Activated B cell treated with CpG ODN at 0.5 μM for 24 hours (primary cell): ENCODE data around the gene CERS6. TPM values are rescaled to one million over a fixed set of nuclear protein-coding genes. Genes with fewer than 3 reads are reported as not detected.

ENCODE experiments used
- ATAC-seq: fragments of 200-7000 bp; cut with Tn5 transposase; one replicate; pipeline ENCODE4 v1.10.0; 2021; ENCODE audit warnings: low read depth, mild to moderate bottlenecking, moderate library complexity
- CTCF ChIA-PET: fragments of 350-600 bp; sonication (Branson Sonifier 250); formaldehyde crosslinking; loops from one replicate; lab custom pipeline; 2021; ENCODE audit warnings: antibody characterized with exemption; lab: Charles Lee
- POLR2A ChIA-PET: fragments of 350-600 bp; sonication (Branson Sonifier 250); formaldehyde crosslinking; loops from one replicate; lab custom pipeline; 2021; ENCODE audit warnings: antibody characterized with exemption; lab: Charles Lee
- DNase-seq: peaks from one replicate; pipeline ENCODE4 v3.0.0; 2022
- H3K27ac Mint-ChIP-seq: one replicate; pipeline ENCODE4 v1.8.0; 2020; ENCODE audit warnings: mixed read lengths
- H3K27me3 Mint-ChIP-seq: one replicate; pipeline ENCODE4 v1.8.0; 2021; ENCODE audit warnings: mixed read lengths
- H3K36me3 Mint-ChIP-seq: one replicate; pipeline ENCODE4 v1.8.0; 2021; ENCODE audit warnings: low read depth, mixed read lengths
- H3K4me1 Mint-ChIP-seq: one replicate; pipeline ENCODE4 v1.8.0; 2021; ENCODE audit warnings: mixed read lengths
- H3K4me3 Mint-ChIP-seq: one replicate; pipeline ENCODE4 v1.8.0; 2020; ENCODE audit warnings: mild to moderate bottlenecking, mixed read lengths
- H3K9me3 Mint-ChIP-seq: one replicate; pipeline ENCODE4 v1.8.0; 2020; ENCODE audit warnings: mixed read lengths
- intact Hi-C: fragments of 100-400 bp; cut with micrococcal nuclease; formaldehyde crosslinking; loops from one replicate; pipeline ENCODE4 v1.15.1; 2024
- total RNA-seq: library from RNA; stranded (reverse); gene quantifications from 2 replicates; pipeline ENCODE4 v1.2.3, GENCODE V29; 2022
- TF ChIP-seq, protein P1 (sequence below): fragments of 200-600 bp; IDR thresholded peaks from one replicate; pipeline ENCODE4 v1.8.0; 2022; ENCODE audit warnings: antibody characterized with exemption, mild to moderate bottlenecking

Gene CERS6
- total RNA-seq, 1 donor from 2014 or later, result 5.3 TPM

DNA sequence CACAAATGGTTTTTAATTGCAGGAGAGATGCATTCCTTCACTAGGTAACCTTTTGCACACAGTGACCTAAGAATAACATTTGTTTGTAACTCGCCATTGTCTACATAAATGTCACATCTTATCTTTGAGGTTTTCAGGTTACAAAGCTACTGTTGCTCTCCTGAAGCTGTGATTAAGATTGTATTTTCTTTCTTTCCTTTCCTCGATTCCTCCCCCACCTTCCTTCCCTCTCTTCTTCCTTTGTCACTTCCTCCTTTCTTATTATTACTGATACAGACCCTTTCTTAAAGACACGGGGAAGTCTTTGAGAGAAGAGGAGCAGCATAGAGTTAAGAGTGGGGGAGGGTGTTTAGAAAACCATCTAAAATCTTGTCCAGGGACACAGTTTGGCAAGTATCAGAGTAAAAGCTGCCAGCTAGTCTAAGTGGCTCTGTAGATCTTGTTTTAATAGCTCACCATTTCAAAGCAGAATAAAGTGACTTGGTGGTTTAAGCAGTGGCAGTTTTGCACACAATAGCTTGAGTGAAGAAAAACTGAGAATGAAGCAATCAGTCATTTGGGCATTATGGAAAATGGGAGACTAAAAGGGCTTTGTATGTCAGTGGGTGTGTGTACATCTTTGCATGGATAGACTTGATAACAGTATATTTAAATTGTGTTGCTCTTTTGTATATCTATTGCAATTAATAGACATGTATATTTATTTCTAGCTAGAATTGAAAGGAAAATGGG is 10.9 kb downstream of the CERS6 start:
- H3K4me3 Mint-ChIP-seq, result peak overlapping the region; percentile 42
- CTCF ChIA-PET, result no interaction called here
- no peak for ATAC-seq

DNA sequence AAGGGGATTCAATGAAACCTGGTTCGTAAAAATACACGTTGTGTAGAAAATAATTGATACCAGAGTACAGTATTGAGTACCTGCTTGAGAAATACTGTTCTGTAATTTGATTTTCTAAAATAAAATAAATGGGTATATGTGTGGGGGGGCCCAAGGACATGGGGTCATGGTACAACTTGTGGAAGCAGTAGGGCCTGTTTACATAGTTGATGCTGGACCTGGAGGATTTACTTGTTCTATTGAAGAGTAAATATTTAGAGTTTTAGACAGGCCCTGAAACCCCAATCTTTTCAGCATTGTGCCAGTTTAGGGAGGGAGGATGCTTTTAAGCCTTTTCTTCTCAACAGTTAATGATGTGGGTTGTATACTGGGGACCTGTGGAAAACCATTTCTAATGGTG is 11.7 kb downstream of the CERS6 start:
- Mint-ChIP-seq H3K4me1 (peaks cover 57% of the 10 kb centered on the region), H3K9me3 (no peaks in the 10 kb centered on the region), H3K36me3 (no peaks in the 10 kb centered on the region), H3K27ac (no peak overlapping the region), H3K27me3 (no peaks in the 10 kb centered on the region), H3K4me3 (no peak overlapping the region)
- intact Hi-C loops, result loop anchor here (5.0 kb wide), 1 partner anchor 65 kb away; no protein-coding TSS in a partner anchor
- POLR2A ChIA-PET, result interaction anchor here (1.3 kb wide), 2 partner anchors 12 kb away, joined by 4 to 5 read pairs; partner anchors contain the start of gene CERS6
- ATAC-seq, result no peak
- CTCF ChIA-PET, result interaction anchor here (1.2 kb wide), 1 partner anchor 25 kb away, joined by 3 read pairs; no protein-coding TSS in a partner anchor
- no peak for DNase-seq
- TF ChIP-seq, protein P1, sequence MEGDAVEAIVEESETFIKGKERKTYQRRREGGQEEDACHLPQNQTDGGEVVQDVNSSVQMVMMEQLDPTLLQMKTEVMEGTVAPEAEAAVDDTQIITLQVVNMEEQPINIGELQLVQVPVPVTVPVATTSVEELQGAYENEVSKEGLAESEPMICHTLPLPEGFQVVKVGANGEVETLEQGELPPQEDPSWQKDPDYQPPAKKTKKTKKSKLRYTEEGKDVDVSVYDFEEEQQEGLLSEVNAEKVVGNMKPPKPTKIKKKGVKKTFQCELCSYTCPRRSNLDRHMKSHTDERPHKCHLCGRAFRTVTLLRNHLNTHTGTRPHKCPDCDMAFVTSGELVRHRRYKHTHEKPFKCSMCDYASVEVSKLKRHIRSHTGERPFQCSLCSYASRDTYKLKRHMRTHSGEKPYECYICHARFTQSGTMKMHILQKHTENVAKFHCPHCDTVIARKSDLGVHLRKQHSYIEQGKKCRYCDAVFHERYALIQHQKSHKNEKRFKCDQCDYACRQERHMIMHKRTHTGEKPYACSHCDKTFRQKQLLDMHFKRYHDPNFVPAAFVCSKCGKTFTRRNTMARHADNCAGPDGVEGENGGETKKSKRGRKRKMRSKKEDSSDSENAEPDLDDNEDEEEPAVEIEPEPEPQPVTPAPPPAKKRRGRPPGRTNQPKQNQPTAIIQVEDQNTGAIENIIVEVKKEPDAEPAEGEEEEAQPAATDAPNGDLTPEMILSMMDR, result no peak

More for the DNA sequence above, 10.9 kb downstream of the CERS6 start:
- Mint-ChIP-seq H3K4me1 (peaks cover 57% of the 10 kb centered on the region), H3K27me3 (no peaks in the 10 kb centered on the region), H3K9me3 (no peaks in the 10 kb centered on the region), H3K36me3 (no peaks in the 10 kb centered on the region), H3K27ac (no peak overlapping the region)
- intact Hi-C loops, result loop anchor here (5.0 kb wide), 1 partner anchor 65 kb away; no protein-coding TSS in a partner anchor
- DNase-seq, result no peak
- POLR2A ChIA-PET, result interaction anchor here (1.3 kb wide), 1 partner anchor 11 kb away, joined by 5 read pairs; the partner anchor contains the start of gene CERS6
- TF ChIP-seq, protein P1, result no peak

DNA sequence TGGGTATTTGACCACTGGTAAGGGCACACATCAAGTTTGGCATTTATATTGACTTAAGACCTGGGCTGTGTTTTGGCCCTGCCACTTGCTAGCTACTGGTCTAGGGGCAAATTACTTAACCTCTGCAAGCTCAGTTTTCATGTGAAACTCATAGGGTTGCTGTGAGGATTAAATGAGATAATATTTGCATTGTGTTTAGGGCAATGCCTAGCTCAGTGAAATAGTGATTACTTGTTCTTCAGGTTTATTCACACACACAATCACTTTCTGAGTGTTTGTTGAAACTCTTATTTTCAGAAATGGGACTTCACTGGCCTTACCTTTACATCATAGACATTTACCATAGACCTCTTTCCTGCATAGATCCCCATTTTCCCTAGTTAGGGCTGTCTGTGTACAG is 12.3 kb downstream of the CERS6 start:
- DNase-seq (no peak), ATAC-seq (no peak)
- POLR2A ChIA-PET, result interaction anchor here (1.1 to 1.3 kb wide), 2 partner anchors 12 to 22 kb away, joined by 3 to 4 read pairs; partner anchors contain the start of gene CERS6
- TF ChIP-seq, protein P1, result no peak
- H3K4me3 Mint-ChIP-seq, result no peak overlapping the region
- intact Hi-C loops, result loop anchor here (5.0 kb wide), 1 partner anchor 64 kb away; no protein-coding TSS in a partner anchor
- H3K27me3 Mint-ChIP-seq, result no peaks in the 10 kb centered on the region
- no peaks in the 10 kb centered on the region for H3K9me3 Mint-ChIP-seq
- no peak overlapping the region for H3K27ac Mint-ChIP-seq
- H3K4me1 Mint-ChIP-seq, result peaks cover 57% of the 10 kb centered on the region
- no peaks in the 10 kb centered on the region for H3K36me3 Mint-ChIP-seq
- CTCF ChIA-PET, result interaction anchor here (1.2 kb wide), 1 partner anchor 26 kb away, joined by 3 read pairs; no protein-coding TSS in a partner anchor

DNA sequence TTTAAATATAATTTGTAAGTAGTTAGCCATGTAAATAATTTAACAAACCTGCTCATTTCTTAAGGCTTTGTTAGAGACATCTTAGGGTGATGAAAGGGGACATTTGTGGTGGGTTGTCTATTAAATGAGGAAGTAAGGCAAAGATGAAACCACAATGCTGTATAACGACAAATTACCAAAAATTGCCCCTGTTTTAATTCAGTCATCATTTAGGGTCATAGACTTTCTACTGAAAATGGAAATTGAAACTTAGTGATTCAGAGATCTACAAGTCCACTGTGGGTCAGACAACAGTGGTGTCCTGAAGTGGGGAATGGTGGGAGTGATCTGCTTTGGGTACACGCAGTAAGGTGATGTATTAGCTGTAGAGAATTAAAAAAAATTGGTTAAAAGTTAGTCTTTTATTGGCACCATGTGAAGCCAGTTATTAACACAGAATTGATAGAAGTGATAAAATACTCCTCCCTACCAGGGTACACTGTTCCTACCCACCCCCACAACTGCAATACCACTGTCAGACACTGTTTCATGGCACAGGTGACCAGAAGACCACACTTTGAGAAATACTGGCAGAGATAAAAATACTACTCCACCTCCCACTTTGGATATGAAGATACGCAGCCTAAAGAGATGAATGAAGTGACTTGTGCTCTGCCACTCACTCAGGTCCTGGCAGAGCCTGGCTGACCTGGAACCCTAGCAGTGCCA is 13.4 kb downstream of the CERS6 start:
- DNase-seq (no peak), ATAC-seq (peak; percentile 85)
- peak overlapping the region; percentile 21 for H3K4me3 Mint-ChIP-seq
- no peaks in the 10 kb centered on the region for H3K27me3 Mint-ChIP-seq
- peaks cover 60% of the 10 kb centered on the region for H3K4me1 Mint-ChIP-seq
- POLR2A ChIA-PET, result interaction anchor here (1.1 to 1.3 kb wide), 2 partner anchors 13 to 21 kb away, joined by 3 to 4 read pairs; partner anchors contain the start of gene CERS6
- intact Hi-C loops, result loop anchor here (1.0 to 5.0 kb wide), 3 partner anchors 12 to 63 kb away; no protein-coding TSS in a partner anchor
- CTCF ChIA-PET, result no interaction called here
- TF ChIP-seq, protein P1, result no peak
- no peaks in the 10 kb centered on the region for H3K9me3 Mint-ChIP-seq
- no peaks in the 10 kb centered on the region for H3K36me3 Mint-ChIP-seq
- peak overlapping the region; percentile 73 for H3K27ac Mint-ChIP-seq
